Thyroid gland (tissue), 4 donors: ENCODE measurements around the gene LCN10.

ENCODE experiments used
- POLR2A ChIP-seq, 2 donors: fragments of 450-650 bp; IDR thresholded peaks; one replicate each; pipeline ENCODE4 v1.6.1; 2017; ENCODE audit warnings: antibody characterized with exemption in 2 of 2, mild to moderate bottlenecking in 2 of 2, moderate library complexity in 1 of 2
- TF ChIP-seq, protein P1 (sequence below), 6 experiments: fragments of 200-600 bp in 3 of 6; fragments of 450-650 bp in 3 of 6; sonication (generic) in 3 of 6; IDR thresholded peaks; one replicate each; pipeline ENCODE4 v1.5.1; 2016 to 2019; ENCODE audit warnings: antibody characterized with exemption in 6 of 6, mild to moderate bottlenecking in 2 of 6, inconsistent platforms in 1 of 6, moderate library complexity in 1 of 6

DNA sequence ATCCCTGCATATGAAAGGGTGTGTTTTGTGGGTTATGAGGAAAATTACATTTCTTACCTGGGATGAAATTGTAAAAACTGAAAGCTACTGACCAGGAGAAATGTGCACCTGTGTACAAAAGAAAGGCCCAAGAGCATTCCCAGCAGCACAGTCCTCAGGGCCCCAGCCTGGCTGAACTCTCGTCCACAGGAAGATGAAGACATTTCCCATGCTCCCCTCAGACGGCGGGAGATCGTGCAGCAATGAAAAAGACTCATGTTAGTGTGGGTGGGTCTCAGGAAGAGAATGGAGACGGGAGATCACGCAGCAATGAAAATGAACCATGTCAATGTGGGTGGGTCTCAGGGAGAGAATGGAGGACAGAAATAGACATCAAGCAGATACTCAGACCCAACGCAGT is 34.2 kb upstream of the LCN10 start:
- TF ChIP-seq POLR2A (IDR thresholded peaks at IDR 0.05): no peak
- TF ChIP-seq, protein P1, sequence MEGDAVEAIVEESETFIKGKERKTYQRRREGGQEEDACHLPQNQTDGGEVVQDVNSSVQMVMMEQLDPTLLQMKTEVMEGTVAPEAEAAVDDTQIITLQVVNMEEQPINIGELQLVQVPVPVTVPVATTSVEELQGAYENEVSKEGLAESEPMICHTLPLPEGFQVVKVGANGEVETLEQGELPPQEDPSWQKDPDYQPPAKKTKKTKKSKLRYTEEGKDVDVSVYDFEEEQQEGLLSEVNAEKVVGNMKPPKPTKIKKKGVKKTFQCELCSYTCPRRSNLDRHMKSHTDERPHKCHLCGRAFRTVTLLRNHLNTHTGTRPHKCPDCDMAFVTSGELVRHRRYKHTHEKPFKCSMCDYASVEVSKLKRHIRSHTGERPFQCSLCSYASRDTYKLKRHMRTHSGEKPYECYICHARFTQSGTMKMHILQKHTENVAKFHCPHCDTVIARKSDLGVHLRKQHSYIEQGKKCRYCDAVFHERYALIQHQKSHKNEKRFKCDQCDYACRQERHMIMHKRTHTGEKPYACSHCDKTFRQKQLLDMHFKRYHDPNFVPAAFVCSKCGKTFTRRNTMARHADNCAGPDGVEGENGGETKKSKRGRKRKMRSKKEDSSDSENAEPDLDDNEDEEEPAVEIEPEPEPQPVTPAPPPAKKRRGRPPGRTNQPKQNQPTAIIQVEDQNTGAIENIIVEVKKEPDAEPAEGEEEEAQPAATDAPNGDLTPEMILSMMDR (IDR thresholded peaks at IDR 0.05): no peak
